Ishikawa (cell line): ENCODE measurements around the gene MOCS3.

ENCODE experiments used
- CEBPB ChIP-seq: IDR thresholded peaks from 2 replicates; pipeline ENCODE4 v1.6.1; 2012
- CREB1 ChIP-seq: IDR thresholded peaks from 2 replicates; pipeline ENCODE4 v1.6.1; 2012; ENCODE audit warnings: low read depth
- EGR1 ChIP-seq: IDR thresholded peaks from 2 replicates; pipeline ENCODE4 v1.6.1; 2012
- EP300 ChIP-seq: IDR thresholded peaks from 2 replicates; pipeline ENCODE4 v1.6.1; 2012; ENCODE audit warnings: borderline replicate concordance
- FOXM1 ChIP-seq: IDR thresholded peaks from 2 replicates; pipeline ENCODE4 v1.6.1; 2012; ENCODE audit warnings: low read depth, borderline replicate concordance
- MAX ChIP-seq: IDR thresholded peaks from 2 replicates; pipeline ENCODE4 v1.6.1; 2012
- NFIC ChIP-seq: IDR thresholded peaks from 2 replicates; pipeline ENCODE4 v1.6.1; 2012
- RAD21 ChIP-seq: IDR thresholded peaks from 2 replicates; pipeline ENCODE4 v1.6.1; 2012; ENCODE audit warnings: low read depth
- TAF1 ChIP-seq: IDR thresholded peaks from 2 replicates; pipeline ENCODE4 v1.6.1; 2012; ENCODE audit warnings: low read depth, mild to moderate bottlenecking
- TCF12 ChIP-seq: IDR thresholded peaks from 2 replicates; pipeline ENCODE4 v1.6.1; 2012; ENCODE audit warnings: low read depth
- TEAD4 ChIP-seq: IDR thresholded peaks from 2 replicates; pipeline ENCODE4 v1.6.1; 2012
- YY1 ChIP-seq: IDR thresholded peaks from 2 replicates; pipeline ENCODE4 v1.6.1; 2012; ENCODE audit warnings: low read depth
- ZBTB7A ChIP-seq: IDR thresholded peaks from 2 replicates; pipeline ENCODE4 v1.6.1; 2012; ENCODE audit warnings: low read depth
- TF ChIP-seq, protein P1 (sequence below): IDR thresholded peaks from 2 replicates; pipeline ENCODE4 v1.6.1; 2012; ENCODE audit warnings: low read depth, mild to moderate bottlenecking
- TF ChIP-seq, protein P2 (sequence below): IDR thresholded peaks from 2 replicates; pipeline ENCODE4 v1.6.1; 2012

MOCS3 gene

GRCh38 chr20:50932016-50932485, 26.6 kb upstream of the MOCS3 start:
- no peak for TF ChIP-seq EGR1
- no peak for TF ChIP-seq TEAD4
- no peak for TF ChIP-seq MAX
- TF ChIP-seq FOXM1, result no peak
- no peak for TF ChIP-seq EP300
- TF ChIP-seq ZBTB7A, result no peak

DNA sequence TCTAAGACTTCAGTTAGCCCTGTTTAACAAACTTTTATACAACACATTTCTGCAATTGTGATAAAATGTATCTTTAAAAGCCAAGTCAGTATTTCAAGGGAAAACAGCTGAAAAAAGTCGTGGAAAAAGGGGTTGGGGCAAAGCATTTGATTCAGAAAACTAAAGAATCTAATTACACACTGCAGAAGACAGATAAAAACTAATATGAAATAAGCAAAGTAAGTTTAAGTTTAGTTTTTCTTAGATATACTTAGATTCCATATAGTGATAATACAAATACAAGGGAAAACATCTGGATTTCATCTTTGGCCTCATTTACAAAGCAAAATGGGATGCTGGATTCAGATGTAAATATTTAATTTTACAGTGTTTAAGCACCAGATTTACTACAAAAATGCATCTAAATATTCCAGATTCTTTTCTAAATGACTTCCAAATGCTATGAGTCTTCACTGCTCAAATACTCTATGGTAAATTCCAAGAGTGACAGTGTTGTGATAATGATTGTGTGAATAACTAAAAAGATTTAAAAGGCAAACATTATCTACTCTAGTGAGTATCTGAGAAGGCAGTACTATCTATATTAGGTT, 25.8 kb upstream of the MOCS3 start:
- no peak for TF ChIP-seq TCF12

- TF ChIP-seq, protein P1, sequence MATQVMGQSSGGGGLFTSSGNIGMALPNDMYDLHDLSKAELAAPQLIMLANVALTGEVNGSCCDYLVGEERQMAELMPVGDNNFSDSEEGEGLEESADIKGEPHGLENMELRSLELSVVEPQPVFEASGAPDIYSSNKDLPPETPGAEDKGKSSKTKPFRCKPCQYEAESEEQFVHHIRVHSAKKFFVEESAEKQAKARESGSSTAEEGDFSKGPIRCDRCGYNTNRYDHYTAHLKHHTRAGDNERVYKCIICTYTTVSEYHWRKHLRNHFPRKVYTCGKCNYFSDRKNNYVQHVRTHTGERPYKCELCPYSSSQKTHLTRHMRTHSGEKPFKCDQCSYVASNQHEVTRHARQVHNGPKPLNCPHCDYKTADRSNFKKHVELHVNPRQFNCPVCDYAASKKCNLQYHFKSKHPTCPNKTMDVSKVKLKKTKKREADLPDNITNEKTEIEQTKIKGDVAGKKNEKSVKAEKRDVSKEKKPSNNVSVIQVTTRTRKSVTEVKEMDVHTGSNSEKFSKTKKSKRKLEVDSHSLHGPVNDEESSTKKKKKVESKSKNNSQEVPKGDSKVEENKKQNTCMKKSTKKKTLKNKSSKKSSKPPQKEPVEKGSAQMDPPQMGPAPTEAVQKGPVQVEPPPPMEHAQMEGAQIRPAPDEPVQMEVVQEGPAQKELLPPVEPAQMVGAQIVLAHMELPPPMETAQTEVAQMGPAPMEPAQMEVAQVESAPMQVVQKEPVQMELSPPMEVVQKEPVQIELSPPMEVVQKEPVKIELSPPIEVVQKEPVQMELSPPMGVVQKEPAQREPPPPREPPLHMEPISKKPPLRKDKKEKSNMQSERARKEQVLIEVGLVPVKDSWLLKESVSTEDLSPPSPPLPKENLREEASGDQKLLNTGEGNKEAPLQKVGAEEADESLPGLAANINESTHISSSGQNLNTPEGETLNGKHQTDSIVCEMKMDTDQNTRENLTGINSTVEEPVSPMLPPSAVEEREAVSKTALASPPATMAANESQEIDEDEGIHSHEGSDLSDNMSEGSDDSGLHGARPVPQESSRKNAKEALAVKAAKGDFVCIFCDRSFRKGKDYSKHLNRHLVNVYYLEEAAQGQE, result no peak
- TF ChIP-seq EP300 (no peak), YY1 (no peak), FOXM1 (no peak)
These were observed 25.0 kb upstream of the MOCS3 start for GRCh38 chr20:50933589-50933988.

DNA sequence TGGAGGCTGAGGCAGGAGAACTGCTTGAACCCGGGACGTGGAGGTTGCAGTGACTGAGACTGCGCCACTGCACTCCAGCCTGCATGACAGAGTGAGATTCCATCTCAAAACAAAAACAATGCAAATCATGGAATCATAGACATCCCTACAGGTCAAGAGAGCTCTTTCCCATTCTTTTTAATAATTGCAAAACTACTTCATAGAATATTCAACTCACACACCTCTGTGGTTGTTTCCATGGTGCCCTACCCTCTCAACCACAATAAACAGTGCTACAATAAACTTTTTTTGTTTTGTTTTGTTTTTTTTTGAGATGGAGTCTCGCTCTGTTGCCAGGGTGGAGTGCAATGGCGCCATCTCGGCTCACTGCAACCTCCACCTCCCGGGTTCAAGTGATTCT, 15.5 kb upstream of the MOCS3 start:
- no peak for TF ChIP-seq EGR1
- no peak for TF ChIP-seq TCF12
- TF ChIP-seq RAD21, result no peak
- no peak for TF ChIP-seq YY1
- TF ChIP-seq, protein P2, sequence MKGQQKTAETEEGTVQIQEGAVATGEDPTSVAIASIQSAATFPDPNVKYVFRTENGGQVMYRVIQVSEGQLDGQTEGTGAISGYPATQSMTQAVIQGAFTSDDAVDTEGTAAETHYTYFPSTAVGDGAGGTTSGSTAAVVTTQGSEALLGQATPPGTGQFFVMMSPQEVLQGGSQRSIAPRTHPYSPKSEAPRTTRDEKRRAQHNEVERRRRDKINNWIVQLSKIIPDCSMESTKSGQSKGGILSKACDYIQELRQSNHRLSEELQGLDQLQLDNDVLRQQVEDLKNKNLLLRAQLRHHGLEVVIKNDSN, result no peak
- TF ChIP-seq FOXM1, result no peak
- TF ChIP-seq CEBPB, result no peak
- no peak for TF ChIP-seq TEAD4
- no peak for TF ChIP-seq EP300

GRCh38 chr20:50948132-50948785, 10.4 kb upstream of the MOCS3 start:
- TF ChIP-seq TEAD4 (no peak), EGR1 (no peak), EP300 (no peak), CEBPB (no peak), RAD21 (no peak), ZBTB7A (no peak), TAF1 (no peak), TCF12 (no peak), NFIC (no peak)

- TF ChIP-seq, protein P2, result no peak
- TF ChIP-seq MAX (no peak), NFIC (no peak), RAD21 (no peak), CEBPB (no peak), FOXM1 (no peak), CREB1 (no peak), TAF1 (no peak), ZBTB7A (no peak), TEAD4 (no peak), YY1 (no peak), EP300 (no peak), EGR1 (no peak), TCF12 (no peak)
- TF ChIP-seq, protein P1, result no peak
These were observed 5.4 kb upstream of the MOCS3 start for GRCh38 chr20:50953196-50953595.

DNA sequence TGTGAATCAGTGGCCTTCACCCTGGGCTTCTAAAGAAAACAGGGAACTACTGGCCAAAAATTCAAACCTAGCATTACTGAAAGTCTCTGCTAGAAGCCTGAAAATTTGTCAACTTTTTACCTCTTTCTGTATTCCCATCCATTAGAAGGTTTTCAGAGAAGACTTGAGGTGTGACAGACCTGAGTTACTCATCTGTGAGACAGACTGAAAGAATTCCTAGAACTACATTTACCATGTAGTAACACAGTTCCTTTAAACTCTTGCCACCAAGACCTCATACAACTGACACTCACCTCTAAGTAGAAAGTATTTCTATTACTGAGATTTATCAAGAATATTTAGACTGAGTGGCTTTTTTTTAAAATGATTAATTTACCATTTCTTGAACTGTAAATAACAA, 4.8 kb upstream of the MOCS3 start:
- TF ChIP-seq TEAD4 (no peak), EP300 (no peak), TAF1 (no peak), MAX (no peak), ZBTB7A (no peak), FOXM1 (no peak), YY1 (no peak)
